SU-DHL-6 (cell line): ENCODE results near the gene C12orf57.

ENCODE experiments used
- CTCF ChIP-seq: fragments of 200-600 bp; sonication (generic); IDR thresholded peaks from one replicate; pipeline ENCODE4 v1.5.1; 2017; ENCODE audit warnings: antibody characterized with exemption, mild to moderate bottlenecking, low read length, moderate library complexity; ENCODE audit not compliant: insufficient read depth, poor library complexity, severe bottlenecking
- EZH2phosphoT487 ChIP-seq: fragments of 200-600 bp; sonication (generic), shearing (Covaris generic); conservative IDR thresholded peaks from 2 replicates; pipeline ENCODE4 v1.6.1; 2018; ENCODE audit warnings: mild to moderate bottlenecking, antibody characterized with exemption, low read length, moderate library complexity, mixed read lengths

GRCh38 chr12:6955108-6956020 is 11.5 kb downstream of the C12orf57 start:
- TF ChIP-seq CTCF: no peak
- TF ChIP-seq EZH2phosphoT487: no peak
